ENCODE results near the gene PAGR1.

- TF ChIP-seq CBX8 (IDR thresholded peaks at IDR 0.05; ENCODE audit: borderline replicate concordance, low read depth, low read length) (no peak), CREB1 (IDR thresholded peaks at IDR 0.05) (no peak; the same call in 1 of the 2 replicates), SP1 (IDR thresholded peaks at IDR 0.05; ENCODE audit: low read depth, low read length) (no peak), POLR2A (IDR thresholded peaks at IDR 0.05; ENCODE audit: control extremely low read depth in 1 of 2, low read depth in 2 of 2, low read length in 2 of 2) (no peak), CEBPB (IDR thresholded peaks at IDR 0.05; ENCODE audit: low read depth, low read length) (no peak)
- TF ChIP-seq, protein P1, sequence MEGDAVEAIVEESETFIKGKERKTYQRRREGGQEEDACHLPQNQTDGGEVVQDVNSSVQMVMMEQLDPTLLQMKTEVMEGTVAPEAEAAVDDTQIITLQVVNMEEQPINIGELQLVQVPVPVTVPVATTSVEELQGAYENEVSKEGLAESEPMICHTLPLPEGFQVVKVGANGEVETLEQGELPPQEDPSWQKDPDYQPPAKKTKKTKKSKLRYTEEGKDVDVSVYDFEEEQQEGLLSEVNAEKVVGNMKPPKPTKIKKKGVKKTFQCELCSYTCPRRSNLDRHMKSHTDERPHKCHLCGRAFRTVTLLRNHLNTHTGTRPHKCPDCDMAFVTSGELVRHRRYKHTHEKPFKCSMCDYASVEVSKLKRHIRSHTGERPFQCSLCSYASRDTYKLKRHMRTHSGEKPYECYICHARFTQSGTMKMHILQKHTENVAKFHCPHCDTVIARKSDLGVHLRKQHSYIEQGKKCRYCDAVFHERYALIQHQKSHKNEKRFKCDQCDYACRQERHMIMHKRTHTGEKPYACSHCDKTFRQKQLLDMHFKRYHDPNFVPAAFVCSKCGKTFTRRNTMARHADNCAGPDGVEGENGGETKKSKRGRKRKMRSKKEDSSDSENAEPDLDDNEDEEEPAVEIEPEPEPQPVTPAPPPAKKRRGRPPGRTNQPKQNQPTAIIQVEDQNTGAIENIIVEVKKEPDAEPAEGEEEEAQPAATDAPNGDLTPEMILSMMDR (IDR thresholded peaks at IDR 0.05; ENCODE audit: control extremely low read depth in 1 of 3, insufficient read depth in 1 of 3, low read depth in 1 of 3, low read length in 3 of 3) = no peak
- TF ChIP-seq, protein P2, sequence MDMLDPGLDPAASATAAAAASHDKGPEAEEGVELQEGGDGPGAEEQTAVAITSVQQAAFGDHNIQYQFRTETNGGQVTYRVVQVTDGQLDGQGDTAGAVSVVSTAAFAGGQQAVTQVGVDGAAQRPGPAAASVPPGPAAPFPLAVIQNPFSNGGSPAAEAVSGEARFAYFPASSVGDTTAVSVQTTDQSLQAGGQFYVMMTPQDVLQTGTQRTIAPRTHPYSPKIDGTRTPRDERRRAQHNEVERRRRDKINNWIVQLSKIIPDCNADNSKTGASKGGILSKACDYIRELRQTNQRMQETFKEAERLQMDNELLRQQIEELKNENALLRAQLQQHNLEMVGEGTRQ (IDR thresholded peaks at IDR 0.05; ENCODE audit: low read length) = no peak
Measured at GRCh38 chr16:29813644-29814562, 2.0 kb upstream of the PAGR1 start.
